ENCODE measurements around the gene PLSCR1.

GRCh38 chr3:146540978-146541377 is 3.4 kb downstream of the PLSCR1 start:
- TF ChIP-seq POLR2AphosphoS5 (IDR thresholded peaks at IDR 0.05), result no peak
- no peak for TF ChIP-seq CTCF (IDR thresholded peaks at IDR 0.05)

Data from sigmoid colon (tissue), 4 donors.